Measurements from ENCODE around the gene LOXHD1. TPM values are rescaled to one million over a fixed set of nuclear protein-coding genes. Genes with fewer than 3 reads are reported as not detected.
A peak's percentile ranks its signal among the peaks of the same experiment; 100 is the strongest.

Gene LOXHD1
- total RNA-seq, 1 experiment from 2014 or later = 0.35 TPM

DNA sequence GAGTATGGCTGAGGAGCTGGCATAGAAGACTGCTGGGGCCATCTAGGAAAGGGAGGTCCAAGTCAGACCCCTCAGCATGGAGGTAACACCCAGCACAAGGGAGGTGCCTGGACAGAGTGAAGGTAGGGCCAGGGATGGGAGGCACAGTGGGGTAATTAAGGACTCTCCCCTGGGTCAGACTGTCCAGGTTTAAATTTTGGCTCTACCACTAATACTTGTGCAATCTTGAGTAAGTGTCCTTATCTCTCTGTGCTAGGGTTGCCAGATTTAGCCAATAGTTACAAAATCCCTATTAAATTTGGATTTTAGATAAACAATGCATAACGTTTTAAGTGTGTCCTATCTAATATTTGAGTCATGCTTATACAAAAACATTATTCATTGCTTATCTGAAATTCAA, 109.5 kb downstream of the LOXHD1 start (continued):
- TF ChIP-seq, protein P1, sequence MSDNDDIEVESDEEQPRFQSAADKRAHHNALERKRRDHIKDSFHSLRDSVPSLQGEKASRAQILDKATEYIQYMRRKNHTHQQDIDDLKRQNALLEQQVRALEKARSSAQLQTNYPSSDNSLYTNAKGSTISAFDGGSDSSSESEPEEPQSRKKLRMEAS (CRISPR knock-in tag; IDR thresholded peaks at IDR 0.05) = no peak
- no peak for TF ChIP-seq IRF2 (CRISPR knock-in tag; IDR thresholded peaks at IDR 0.05; ENCODE audit: borderline replicate concordance, low read depth)

DNA sequence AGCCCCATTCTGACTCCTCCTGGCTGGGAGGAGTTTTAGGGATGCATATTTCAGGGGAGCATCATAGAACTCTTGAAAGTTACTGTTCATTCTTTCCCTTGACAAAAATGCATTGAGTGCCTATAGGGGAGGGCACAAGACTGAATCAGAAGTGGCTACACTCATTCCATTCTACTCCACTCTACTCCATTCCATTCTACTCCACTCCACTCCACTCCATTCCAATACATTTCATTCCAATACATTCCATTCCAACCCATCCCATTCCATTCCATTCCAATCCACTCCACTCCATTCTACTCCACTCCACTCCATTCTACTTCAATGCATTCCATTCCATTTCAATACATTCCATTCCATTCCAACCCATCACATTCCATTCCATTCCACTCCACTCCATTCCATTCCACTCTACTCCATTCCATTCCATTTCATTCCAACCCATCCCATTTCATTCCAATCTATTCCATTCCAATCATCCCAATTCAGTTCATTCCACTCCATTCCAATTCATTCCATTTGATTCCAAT, 110.8 kb downstream of the LOXHD1 start:
- Mint-ChIP-seq H3K27ac (no peak overlapping the region), H3K27me3 (ENCODE audit: low read depth) (peaks cover 2% of the 10 kb centered on the region), H3K4me1 (no peaks in the 10 kb centered on the region), H3K4me3 (no peak overlapping the region), H3K36me3 (no peaks in the 10 kb centered on the region), H3K9me3 (peaks cover 10% of the 10 kb centered on the region)
- ChIA-PET CTCF (interaction anchor here (1.4 kb wide), 1 partner anchor 10 kb away, joined by 5 read pairs; no protein-coding TSS in a partner anchor), POLR2A (no interaction called here)
- DNase-seq (ENCODE audit: low spot score) (no peak), ATAC-seq (peak; percentile 44)
- TF ChIP-seq, protein P2, sequence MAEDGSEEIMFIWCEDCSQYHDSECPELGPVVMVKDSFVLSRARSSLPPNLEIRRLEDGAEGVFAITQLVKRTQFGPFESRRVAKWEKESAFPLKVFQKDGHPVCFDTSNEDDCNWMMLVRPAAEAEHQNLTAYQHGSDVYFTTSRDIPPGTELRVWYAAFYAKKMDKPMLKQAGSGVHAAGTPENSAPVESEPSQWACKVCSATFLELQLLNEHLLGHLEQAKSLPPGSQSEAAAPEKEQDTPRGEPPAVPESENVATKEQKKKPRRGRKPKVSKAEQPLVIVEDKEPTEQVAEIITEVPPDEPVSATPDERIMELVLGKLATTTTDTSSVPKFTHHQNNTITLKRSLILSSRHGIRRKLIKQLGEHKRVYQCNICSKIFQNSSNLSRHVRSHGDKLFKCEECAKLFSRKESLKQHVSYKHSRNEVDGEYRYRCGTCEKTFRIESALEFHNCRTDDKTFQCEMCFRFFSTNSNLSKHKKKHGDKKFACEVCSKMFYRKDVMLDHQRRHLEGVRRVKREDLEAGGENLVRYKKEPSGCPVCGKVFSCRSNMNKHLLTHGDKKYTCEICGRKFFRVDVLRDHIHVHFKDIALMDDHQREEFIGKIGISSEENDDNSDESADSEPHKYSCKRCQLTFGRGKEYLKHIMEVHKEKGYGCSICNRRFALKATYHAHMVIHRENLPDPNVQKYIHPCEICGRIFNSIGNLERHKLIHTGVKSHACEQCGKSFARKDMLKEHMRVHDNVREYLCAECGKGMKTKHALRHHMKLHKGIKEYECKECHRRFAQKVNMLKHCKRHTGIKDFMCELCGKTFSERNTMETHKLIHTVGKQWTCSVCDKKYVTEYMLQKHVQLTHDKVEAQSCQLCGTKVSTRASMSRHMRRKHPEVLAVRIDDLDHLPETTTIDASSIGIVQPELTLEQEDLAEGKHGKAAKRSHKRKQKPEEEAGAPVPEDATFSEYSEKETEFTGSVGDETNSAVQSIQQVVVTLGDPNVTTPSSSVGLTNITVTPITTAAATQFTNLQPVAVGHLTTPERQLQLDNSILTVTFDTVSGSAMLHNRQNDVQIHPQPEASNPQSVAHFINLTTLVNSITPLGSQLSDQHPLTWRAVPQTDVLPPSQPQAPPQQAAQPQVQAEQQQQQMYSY (CRISPR knock-in tag; IDR thresholded peaks at IDR 0.05) = peak; percentile 60
- no peak for TF ChIP-seq MXD4 (CRISPR knock-in tag; IDR thresholded peaks at IDR 0.05; ENCODE audit: borderline replicate concordance)

DNA sequence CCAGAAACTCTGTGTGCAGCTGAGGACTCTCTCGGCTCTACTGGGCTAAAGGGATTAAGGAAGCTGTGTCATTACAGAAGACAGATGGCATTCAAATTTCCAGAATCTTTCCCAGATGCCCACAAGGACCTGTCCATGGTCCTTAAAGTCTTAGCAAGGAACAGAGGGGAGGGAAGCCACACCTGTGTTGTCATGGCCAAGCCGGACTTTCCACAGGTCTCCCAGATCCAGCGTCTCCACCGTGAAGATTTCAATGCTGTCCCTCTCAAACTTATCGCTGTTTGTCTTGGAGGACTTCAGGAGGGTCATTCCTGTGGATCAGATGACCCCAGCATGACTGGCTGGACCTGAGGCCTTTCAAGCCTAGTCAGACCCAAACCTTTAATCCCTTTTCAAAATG, 114.5 kb downstream of the LOXHD1 start:
- ATAC-seq (peak; percentile 59), DNase-seq (ENCODE audit: low spot score) (no peak)
- ChIA-PET CTCF (no interaction called here), POLR2A (no interaction called here)
- Mint-ChIP-seq H3K27ac (no peak overlapping the region), H3K36me3 (no peaks in the 10 kb centered on the region), H3K27me3 (ENCODE audit: low read depth) (peaks cover 2% of the 10 kb centered on the region), H3K4me1 (no peaks in the 10 kb centered on the region), H3K9me3 (peaks cover 6% of the 10 kb centered on the region), H3K4me3 (no peak overlapping the region)
- no peak for TF ChIP-seq ZNF121 (CRISPR knock-in tag; IDR thresholded peaks at IDR 0.05)

DNA sequence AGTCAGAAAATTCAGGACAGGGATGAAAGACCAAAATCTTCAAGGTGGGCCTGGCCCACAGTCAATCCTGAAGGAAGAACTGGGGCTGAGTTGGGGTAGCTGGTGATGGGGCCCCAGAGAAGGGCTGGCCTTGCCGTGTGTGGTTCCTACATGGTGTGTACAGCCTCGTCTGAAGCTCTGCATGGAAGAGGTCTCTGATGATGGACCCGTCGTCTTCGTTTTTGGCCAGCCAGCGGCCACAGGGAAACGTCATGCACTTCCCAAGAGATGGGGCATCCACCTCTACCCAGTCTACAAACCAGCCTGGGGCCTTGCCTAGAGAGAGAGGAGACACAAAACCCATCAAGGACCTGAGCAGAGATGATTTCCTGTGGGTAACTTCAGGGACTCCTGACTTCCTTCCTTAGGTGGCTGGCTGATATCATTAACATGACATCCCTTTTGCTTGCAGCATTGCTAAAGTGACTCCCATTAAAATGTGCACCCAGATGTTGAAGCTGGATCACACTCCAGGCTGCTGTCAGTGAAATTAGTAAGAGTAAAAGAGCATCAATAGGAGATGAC, 115.3 kb downstream of the LOXHD1 start:
- no peak for ATAC-seq
- H3K27me3 Mint-ChIP-seq (ENCODE audit: low read depth) = peaks cover 2% of the 10 kb centered on the region; the same call in 1 of the 2 replicates
- no peaks in the 10 kb centered on the region for H3K36me3 Mint-ChIP-seq
- ChIA-PET POLR2A (no interaction called here), CTCF (interaction anchor here (1.1 kb wide), 1 partner anchor 148 kb away, joined by 3 read pairs; no protein-coding TSS in a partner anchor)
- H3K4me3 Mint-ChIP-seq = no peak overlapping the region
- H3K27ac Mint-ChIP-seq = no peak overlapping the region
- no peak for DNase-seq (ENCODE audit: low spot score)
- no peak for TF ChIP-seq ZNF138 (CRISPR knock-in tag; conservative IDR thresholded peaks at IDR 0.05)
- TF ChIP-seq NFYB (CRISPR knock-in tag; conservative IDR thresholded peaks at IDR 0.05; ENCODE audit: low read depth) = no peak
- no peak for TF ChIP-seq ZNF263 (CRISPR knock-in tag; IDR thresholded peaks at IDR 0.05; ENCODE audit: low read depth)
- no peak for TF ChIP-seq ZNF317 (CRISPR knock-in tag; IDR thresholded peaks at IDR 0.05; ENCODE audit: borderline replicate concordance, low read depth)
- TF ChIP-seq, protein P3, sequence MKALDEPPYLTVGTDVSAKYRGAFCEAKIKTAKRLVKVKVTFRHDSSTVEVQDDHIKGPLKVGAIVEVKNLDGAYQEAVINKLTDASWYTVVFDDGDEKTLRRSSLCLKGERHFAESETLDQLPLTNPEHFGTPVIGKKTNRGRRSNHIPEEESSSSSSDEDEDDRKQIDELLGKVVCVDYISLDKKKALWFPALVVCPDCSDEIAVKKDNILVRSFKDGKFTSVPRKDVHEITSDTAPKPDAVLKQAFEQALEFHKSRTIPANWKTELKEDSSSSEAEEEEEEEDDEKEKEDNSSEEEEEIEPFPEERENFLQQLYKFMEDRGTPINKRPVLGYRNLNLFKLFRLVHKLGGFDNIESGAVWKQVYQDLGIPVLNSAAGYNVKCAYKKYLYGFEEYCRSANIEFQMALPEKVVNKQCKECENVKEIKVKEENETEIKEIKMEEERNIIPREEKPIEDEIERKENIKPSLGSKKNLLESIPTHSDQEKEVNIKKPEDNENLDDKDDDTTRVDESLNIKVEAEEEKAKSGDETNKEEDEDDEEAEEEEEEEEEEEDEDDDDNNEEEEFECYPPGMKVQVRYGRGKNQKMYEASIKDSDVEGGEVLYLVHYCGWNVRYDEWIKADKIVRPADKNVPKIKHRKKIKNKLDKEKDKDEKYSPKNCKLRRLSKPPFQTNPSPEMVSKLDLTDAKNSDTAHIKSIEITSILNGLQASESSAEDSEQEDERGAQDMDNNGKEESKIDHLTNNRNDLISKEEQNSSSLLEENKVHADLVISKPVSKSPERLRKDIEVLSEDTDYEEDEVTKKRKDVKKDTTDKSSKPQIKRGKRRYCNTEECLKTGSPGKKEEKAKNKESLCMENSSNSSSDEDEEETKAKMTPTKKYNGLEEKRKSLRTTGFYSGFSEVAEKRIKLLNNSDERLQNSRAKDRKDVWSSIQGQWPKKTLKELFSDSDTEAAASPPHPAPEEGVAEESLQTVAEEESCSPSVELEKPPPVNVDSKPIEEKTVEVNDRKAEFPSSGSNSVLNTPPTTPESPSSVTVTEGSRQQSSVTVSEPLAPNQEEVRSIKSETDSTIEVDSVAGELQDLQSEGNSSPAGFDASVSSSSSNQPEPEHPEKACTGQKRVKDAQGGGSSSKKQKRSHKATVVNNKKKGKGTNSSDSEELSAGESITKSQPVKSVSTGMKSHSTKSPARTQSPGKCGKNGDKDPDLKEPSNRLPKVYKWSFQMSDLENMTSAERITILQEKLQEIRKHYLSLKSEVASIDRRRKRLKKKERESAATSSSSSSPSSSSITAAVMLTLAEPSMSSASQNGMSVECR (CRISPR knock-in tag; IDR thresholded peaks at IDR 0.05; ENCODE audit: borderline replicate concordance) = no peak
- no peak for TF ChIP-seq NFATC4 (CRISPR knock-in tag; IDR thresholded peaks at IDR 0.05)
- no peak for TF ChIP-seq HMGA2 (CRISPR knock-in tag; IDR thresholded peaks at IDR 0.05)
- no peaks in the 10 kb centered on the region for H3K4me1 Mint-ChIP-seq
- peaks cover 6% of the 10 kb centered on the region for H3K9me3 Mint-ChIP-seq
